Measurements from ENCODE around the gene RAB1B.
"Not testable (repeated sequence)": the region's sequence is repeated elsewhere in the genome, so short reads cannot be mapped to it uniquely, and the experiment has no call there.

RAB1B gene

DNA sequence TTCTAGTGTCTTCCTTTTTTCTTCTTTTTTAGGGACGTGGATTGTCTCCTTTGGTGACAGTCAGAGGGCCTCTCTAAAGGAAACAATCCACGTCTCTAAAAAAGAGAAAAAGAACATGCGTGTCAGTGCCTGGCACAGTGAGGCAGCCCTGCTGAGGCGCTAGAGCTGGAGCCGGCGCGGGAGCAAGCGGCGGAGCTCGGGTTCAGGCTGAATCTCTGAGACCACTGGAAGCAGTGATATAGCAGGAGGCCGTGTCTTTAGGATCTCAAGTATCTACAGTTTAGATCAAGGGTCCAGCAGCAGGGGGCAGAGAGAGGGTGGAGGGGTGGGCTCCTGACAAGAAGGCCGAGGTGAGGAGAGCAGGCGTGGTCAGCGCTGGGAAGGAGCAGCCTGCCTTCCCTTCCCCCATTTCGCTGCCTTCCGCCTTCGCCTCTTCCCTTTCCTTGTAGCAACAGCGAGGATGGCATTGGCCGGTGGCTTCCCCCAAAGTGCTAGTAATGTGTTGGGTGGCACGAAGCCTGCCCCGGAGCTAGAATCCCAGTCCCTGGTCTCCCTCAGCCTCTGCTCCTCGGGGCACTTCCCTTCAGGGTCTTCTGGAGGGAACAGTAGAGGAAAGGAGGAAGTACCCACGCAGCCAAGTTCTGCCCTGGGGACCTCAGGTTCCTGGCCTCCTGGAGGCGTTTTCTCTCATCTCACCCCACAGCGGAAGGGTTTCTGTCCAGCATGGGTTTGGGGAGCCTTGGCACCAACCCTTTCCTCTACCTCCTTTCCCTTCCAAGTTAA, 28.2 kb upstream of the RAB1B start:
- DNase-seq, result no peak

DNA sequence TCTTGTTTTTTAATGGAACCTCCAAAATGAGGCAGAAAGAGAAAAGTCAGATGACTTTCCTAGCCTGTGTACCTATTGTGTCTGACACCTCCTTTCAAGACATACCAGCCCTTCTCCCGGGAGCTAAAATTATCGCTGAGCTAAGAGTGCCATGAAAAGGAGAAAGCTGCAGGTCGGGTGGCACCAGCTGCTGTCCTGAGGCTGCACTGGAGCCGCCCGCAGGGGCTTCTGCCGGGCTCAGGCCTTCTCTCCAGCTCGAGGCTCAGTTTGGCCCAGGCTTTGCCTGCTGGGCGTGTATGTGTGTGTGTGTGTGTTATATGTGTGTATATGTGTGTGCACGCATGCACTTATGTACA, 27.7 kb upstream of the RAB1B start:
- DNase-seq, result no peak

DNA sequence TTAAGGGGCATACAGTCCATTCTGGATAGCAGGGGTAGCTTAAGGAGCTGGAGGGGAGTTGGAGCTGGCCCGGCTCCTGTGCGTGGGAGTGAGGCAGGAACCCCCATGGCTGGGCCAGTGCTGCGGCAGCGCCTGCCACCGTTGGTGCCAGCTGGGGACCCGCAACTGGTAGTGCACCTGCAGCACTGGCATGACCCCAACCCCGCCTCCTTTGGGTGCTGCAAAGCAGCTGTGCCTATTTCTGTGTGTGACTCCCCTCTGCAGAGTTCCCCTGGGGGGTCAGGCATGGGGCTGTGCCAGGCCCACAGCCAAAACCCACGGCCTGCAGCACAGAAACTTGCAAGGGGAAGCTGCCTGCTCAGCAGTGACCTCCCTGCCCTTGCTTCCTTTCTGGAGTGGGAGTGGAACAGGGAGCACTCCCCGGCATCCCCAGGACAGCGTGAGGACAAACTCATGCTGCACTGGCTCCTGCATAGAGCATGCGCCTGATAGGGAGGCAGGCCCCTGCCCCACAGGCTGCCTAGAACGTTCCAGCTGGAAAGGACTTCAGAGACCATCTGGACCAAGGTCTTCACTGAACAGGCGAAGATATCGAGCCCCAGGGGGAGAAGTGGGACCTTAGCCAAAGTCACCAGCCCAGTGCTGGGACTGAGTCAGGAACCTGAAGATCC, 26.2 kb upstream of the RAB1B start:
- DNase-seq, result no peak

DNA sequence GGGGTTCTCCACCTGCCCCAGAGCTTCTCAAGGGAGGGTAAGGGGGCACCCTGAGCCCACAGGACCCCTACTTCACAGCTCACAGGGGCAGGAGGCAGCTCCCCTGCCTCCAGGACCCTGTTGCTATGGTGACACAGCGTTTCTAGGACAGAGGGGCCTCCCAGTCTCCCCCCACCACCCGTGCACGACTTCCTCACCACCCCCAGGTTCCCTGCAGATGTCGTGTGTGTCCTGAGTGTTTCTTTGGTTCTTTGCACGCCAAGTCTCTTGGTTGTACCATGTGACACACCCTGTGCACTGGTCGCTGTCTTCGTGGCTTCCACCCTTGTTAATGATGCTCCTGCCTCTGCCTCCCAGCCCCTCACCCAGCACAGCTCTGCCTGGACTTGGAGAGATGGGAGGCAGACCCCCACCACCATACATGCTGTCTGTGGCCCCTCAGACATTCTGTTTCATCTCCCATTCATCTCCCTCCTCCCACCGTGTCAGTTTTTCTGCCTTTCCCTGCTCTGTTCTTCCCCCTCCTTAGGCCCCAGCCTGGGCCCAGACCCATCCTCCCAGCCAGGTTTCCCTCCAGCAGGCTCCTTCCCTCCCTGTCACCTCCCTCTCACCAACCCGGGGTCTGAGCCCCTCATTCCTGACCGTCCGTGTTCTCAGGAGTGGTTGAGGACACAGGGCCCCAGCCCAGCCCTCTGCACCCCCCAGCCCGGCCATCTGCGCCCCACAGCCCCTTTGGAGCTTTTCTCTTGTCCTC, 24.5 kb upstream of the RAB1B start:
- peak; percentile 21 for DNase-seq

DNA sequence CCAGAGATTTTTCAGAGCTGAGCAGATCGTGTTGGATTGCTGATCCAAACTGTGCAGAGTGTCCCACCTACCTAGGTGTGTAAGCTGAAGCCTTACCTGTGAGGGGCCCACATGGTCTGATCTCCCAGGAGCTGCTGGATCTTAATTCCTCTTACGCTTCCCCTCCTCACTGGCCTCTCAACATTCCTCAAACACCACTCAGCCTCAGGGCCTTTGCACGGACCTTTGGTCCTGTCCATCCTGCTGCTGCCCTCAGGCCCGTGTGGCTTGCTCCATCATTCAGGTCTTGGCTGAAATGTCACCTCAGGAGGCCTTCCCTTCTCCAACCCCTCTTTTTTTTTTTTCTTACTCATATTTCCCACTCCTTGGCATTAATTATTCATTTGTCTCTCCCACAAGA, 21.1 kb upstream of the RAB1B start:
- no peak for DNase-seq

DNA sequence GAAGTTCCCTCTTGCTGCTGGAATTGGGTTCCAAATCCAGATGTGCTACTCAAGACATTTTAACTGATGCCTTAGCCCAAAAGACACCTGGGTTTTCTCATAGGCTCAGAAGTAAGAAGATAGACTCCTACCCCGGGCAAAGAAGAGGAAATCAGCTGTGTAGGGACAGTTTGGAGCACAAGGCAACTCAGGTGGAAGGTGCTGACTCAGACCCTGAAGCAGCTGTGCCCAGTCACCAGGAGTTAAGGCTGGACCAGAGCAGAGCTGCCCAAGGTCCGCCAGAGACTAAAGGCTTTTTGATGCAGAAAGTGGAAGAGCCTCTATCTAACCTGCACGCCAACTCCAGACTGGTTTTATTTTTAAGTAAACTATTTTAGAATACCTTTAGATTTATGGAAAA, 20.6 kb upstream of the RAB1B start:
- no peak for DNase-seq

DNA sequence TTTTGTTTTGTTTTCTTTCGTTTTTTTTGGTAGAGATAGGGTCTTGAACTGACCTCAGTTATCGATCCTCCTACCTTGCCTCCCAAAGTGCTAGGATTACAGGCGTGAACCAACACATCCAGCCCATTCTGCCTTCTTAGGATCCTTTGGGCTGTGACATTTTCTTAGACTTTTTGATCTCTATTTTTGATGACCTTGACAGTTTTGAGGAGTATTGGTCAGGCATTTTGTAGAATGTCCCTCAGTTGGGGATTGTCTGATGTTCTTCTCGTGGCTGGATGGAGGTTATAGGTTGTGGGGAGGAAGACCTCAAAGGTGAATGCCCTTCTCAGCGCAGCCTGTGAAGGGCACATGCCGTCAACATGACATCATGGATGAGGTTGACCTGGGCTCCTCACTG, 19.5 kb upstream of the RAB1B start:
- DNase-seq, result no peak

DNA sequence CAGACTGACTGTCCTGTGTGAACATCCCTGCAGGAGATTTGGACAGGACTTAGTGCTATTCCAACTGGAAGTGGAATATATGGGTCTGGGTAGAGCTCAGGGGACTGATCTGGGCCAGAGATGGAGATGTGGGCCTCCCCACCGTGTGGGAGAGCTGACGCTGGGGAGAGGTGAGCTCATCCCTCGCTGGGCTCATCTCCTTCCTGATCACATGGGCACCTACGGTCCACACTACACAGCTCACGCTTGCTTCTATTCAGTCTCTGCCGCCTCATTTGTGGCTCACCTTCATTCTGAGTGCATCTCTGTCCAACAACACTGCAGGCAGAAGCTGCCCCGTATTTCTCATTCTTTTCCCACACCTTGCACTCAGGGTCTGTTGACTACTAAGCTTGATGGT, 16.6 kb upstream of the RAB1B start:
- DNase-seq, result no peak

DNA sequence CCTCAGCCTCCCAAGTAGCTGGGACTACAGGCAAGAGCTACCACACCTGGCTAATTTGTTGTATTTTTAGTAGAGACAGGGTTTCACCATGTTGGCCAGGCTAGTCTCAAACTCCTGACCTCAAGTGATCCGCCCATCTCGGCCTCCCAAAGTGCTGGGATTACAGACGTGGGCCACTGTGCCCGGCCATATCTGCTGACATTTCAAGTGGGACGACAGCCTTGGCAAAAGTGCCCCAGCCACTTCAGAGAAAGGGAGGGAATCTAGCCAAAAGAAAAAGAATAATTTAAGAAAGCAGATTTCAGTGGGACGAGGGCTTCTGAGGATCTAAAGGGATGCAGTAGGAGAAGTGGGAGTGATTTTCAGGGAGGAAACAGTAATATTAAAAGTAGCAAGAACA, 15.4 kb upstream of the RAB1B start:
- DNase-seq, result not testable (repeated sequence)

DNA sequence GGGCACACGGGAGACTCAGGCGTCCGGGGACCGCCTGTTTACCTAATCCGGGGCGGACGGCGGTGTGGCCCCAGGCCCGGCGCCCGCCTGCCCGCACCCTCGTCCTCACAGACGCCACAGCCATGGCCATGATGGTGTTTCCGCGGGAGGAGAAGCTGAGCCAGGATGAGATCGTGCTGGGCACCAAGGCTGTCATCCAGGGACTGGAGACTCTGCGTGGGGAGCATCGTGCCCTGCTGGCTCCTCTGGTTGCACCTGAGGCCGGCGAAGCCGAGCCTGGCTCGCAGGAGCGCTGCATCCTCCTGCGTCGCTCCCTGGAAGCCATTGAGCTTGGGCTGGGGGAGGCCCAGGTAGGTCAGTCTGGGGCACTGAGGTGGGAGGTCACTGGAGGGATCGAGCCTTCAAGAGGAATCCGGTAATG, 10.0 kb upstream of the RAB1B start:
- no peak for DNase-seq

DNA sequence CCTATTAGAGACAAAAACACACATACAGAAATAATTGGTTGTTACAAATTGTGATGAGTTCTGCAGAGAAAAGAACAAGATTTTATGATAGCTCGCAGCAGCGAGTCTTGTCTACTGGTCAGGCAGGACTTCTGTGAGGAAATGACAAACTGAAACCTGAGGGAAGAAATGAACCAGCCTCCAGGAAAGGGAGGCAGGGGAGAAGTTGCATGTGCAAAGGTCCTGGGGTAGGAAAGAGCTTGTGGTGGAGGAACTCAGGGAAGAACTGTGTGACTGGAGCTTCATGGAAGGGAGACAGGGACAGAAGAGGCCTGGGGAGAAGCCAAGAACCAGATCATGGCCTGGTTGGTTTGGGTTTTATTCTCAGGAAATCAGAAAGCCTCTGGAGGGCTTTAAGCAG, 9.2 kb upstream of the RAB1B start:
- no peak for DNase-seq

DNA sequence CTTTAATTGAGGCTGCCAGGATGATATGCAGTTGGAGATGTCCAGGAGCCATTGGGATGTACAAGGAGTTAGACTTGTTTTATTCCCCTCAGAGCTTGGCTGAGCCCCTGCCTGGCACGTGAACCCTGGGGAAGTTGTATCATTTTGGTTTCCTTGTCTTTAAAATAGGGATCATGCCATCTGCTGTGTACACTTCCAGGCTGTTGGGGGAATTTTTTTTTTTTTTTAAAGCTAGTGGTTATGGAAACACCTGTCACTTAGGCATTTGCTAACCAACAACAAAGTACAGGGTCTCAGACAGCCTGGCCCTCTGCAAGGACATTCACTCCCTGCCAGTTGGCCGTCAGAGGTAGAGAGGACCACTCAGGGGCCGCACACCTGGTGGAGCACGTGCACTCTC, 8.5 kb upstream of the RAB1B start:
- no peak for DNase-seq

DNA sequence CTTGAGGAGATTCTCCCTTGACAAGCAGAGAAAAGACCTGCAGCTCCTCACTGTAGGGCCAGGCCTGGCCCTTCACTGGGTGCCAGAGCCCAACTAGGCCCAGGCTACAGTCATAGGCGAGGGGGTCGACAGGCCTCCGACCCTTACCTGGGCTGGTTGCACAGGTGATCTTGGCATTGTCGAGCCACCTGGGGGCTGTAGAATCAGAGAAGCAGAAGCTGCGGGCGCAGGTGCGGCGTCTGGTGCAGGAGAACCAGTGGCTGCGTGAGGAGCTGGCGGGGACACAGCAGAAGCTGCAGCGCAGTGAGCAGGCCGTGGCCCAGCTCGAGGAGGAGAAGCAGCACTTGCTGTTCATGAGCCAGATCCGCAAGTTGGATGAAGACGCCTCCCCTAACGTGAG, 6.9 kb upstream of the RAB1B start:
- DNase-seq, result no peak

DNA sequence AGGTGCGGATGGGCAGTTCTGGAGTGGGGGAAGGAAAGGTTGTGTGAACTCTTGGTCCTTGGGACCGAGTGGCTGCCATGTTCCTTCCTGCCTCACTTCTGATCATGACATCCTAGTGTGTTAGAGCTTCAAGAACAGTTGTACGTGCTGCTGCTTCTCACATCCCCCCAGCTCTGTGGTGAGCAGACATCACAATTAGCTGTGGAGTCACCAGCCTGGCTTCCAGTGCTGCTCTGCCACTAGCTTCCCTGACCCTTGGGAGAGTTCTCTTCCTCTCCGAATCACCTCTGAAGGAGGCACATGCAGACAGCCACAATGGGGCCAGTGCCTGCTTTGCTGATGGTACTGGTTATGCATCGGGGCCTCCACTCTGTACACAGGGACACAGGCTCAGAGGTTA, 6.2 kb upstream of the RAB1B start:
- no peak for DNase-seq

DNA sequence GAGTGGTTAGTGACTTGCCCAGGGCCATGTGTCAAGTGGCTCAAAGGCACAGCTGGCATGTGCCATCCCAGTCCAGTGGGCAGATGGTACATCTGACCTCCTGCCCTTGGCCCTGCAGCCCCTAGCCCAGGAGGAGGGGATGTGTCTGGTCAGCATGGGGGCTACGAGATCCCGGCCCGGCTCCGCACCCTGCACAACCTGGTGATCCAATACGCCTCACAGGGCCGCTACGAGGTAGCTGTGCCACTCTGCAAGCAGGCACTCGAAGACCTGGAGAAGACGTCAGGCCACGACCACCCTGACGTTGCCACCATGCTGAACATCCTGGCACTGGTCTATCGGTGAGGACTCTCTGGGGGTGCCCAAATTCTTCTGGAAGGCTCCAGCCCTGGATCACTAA, 5.7 kb upstream of the RAB1B start:
- no peak for DNase-seq

DNA sequence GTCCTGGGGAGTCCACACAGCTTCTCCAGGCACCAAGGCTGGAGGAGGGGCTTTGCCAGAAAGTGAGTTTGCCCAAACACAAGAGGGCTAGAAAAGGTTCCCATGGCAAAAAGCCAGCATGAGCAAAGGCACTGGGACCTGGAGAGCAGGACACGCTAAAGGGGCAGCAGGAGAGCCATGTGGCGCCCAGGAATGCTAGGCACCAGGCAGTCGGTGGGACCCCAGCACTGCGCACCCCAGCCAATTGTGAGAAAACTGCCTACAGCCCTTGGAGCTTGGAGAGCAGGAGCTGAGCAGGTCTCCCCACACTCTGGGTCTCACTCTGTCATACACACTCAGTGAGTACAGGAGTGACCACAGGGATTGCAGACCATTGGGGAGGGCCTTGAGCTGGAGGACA, 5.2 kb upstream of the RAB1B start:
- DNase-seq, result no peak

DNA sequence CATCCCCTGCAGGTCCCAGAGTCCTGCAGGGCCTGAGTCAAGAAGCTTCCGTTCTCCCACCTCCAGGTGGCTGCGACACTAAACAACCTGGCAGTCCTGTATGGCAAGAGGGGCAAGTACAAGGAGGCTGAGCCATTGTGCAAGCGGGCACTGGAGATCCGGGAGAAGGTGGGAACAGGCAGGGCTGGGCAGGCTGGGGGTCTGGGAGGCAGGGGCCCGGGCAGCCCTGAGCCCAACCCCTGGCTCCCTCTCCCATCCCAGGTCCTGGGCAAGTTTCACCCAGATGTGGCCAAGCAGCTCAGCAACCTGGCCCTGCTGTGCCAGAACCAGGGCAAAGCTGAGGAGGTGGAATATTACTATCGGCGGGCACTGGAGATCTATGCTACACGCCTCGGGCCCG, 4.7 kb upstream of the RAB1B start:
- DNase-seq, result no peak

DNA sequence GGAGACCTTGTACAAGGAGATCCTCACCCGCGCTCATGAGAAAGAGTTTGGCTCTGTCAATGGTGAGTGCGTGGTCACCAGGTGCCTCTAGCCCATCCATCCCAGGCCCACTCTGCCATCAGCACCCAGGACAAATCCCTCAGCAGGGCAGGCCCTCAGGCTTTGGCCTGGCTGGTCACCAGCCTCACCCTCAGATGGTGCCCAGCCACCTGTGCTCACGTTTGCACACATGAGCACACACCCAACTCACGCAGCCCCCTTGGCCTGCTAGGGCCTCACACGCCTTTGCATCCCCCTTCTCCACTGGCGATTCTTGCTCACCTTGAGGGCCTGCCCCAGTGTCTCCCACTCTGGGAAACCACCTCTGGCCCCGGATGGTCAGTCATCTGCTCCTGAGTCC, 4.1 kb upstream of the RAB1B start:
- no peak for DNase-seq

DNA sequence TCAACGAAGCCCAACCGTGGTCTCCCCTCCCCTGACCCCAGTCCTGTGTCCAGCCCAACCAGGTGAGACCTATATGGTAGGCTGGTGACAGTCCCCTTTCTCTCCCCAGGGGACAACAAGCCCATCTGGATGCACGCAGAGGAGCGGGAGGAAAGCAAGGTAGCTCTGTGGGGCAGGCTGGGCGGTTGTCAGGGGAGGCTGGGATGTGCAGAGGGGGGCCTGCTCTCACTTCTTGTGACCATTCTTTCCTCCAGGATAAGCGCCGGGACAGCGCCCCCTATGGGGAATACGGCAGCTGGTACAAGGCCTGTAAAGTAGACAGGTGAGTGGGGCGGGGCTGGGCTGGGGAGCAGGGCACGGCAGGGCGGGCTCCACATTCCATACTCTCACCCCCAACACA, 3.5 kb upstream of the RAB1B start:
- DNase-seq, result no peak

DNA sequence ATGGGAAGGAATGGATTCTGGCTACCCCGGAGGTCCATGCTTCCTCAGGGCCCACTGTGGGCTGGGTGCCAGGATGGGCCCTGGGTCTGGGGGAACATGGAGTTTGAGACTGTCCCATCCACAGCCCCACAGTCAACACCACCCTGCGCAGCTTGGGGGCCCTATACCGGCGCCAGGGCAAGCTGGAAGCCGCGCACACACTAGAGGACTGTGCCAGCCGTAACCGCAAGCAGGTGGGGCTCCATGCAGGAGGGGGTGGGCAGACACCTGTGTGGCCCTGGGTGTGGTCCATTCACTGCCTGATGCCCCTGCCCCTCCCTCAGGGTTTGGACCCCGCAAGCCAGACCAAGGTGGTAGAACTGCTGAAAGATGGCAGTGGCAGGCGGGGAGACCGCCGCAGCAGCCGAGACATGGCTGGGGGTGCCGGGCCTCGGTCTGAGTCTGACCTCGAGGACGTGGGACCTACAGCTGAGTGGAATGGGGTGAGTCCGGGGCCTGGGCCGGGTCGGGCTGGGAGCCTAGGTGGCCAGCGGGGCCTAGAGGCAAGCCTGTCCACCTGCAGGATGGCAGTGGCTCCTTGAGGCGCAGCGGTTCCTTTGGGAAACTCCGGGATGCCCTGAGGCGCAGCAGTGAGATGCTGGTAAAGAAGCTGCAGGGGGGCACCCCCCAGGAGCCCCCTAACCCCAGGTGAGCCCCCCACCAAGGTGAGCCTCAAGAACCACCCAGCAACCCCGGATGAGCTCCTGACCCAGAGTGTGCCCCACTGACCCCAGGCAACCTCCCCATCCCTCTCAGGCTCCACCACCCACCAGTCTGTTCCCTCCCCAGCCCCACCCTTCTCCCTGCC, 2.7 kb upstream of the RAB1B start:
- DNase-seq, result no peak

DNA sequence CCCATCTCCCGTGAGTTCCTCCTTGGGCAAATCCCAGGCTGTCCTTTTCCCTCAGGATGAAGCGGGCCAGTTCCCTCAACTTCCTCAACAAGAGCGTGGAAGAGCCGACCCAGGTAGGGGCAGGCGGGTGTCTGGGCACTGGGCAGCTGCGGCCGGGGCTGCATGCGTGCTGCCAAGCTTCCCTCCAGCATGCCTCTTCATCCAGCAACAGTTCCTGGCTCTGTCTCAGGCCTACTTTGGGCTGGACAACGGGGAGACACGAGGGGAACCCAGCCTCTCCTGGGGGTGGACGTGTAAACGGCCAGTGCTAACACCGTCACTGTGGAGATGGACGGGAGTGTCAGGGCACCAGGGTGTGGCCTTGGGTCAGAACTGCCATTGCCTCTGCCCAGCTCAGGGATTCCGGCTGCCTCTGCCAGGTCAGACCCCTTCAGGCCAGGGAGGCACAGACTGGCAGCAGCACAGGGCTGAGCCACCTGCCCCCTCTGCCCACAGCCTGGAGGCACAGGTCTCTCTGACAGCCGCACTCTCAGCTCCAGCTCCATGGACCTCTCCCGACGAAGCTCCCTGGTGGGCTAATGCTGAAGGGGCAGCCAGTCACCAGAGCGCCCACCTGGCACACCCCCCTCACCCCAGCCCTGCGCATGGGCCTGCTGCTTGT, 1.9 kb upstream of the RAB1B start:
- DNase-seq, result no peak

DNA sequence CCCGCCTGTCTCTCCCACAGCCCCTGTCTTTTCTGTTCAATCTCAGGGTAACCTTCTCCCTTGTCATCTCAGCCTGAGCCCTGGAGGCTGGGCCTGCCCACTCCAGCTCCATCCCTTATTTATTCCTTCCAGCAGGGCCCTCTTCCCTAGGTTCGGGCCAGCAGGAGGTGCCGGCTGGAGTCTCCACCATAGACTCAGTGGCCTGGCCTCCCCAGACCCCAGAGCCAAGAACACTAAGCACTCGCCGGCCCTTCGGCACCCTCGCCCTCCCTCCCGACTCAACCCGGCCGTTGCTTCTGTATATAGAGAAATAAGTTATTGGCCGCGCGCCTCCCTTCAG, 1.4 kb upstream of the RAB1B start:
- no peak for DNase-seq
